ENCODE measurements around the gene APRT. TPM values are rescaled to one million over a fixed set of nuclear protein-coding genes. Genes with fewer than 3 reads are reported as not detected.

Gene APRT
- total RNA-seq, 1 donor from 2014 or later, result 40.9 TPM

DNA sequence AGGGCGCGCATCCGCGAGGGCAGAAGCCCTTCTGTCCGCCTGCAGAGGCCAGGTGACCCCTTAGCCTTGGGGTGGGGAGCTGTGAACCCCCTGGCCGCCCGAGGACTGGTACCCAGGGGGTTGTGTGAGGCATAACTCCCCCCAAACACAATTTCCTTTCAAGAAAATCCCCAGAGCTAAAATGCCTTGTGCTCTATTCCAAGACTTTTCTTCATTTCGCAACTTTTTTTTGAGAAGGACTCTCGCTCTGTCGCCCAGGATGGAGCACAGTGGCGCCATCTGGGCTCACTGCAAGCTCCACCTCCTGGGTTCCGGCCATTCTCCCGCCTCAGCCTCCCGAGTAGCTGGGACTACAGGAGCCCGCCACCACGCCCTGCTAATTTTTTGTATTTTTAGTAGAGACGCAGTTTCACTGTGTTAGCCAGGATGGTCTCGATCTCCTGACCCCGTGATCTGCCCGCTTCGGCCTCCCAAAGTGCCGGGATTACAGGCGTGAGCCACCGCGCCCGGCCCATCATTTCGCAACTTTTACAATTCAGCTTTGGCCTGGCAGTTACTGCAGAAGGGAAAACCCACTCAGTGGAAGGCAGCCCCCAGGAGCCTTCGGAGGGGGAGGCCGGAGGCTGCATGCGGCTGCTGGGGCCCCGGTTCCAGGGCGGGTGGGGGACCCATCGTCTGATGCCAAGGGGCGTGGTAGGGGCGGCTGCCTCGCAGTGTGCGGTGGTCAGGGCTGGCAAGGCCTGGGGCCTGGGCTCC is 963 bp upstream of the APRT start:
- peak; percentile 25 for ATAC-seq

DNA sequence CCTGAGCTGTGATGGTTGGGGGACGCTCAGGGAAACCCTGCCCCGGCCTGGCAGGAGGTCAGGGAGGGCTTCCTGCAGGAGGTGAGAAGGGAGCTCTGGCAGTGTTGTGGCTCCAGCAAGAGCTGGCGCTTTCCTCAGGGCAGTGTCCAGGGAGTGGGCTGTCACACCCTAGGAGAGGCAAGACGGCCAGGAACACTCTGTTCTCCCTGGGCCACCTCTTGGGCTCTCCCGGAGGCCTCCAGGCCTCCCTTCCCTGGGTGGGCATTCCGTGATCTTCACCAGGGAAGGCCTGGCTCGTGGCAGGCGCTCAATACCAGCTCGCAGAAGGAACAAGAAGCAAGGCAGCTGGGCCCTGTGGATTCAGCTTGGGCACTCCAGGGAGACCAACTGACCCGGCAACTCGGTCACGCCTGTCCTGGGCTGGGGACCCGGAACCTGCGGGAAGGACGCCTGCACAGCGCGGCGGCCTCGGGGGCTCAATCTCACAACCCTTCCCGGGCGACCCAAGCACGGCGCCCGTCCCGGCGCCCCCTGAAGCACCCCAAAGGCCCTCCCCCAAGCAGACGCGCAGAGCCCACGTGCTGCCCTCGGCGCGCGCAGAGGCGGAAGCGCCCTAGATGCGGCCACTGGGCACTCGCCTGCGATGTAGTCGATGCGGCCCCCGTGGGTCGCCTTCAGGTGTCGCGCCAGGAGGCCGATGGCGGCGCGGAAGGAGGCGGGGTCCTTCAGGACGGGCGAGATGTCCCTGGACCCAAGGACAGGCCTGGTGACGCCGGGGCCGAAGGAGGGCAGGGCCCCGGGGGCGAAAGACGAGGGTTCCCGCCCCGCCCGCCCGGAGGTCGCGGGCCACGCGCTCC is 588 bp downstream of the APRT start:
- DNase-seq (peak; percentile 89), ATAC-seq (peak; percentile 75)
- intact Hi-C loops (cut with micrococcal nuclease), result no loop called here

More for the DNA sequence above, 963 bp upstream of the APRT start:
- intact Hi-C loops (cut with micrococcal nuclease), result no loop called here
- DNase-seq, result peak; percentile 81

DNA sequence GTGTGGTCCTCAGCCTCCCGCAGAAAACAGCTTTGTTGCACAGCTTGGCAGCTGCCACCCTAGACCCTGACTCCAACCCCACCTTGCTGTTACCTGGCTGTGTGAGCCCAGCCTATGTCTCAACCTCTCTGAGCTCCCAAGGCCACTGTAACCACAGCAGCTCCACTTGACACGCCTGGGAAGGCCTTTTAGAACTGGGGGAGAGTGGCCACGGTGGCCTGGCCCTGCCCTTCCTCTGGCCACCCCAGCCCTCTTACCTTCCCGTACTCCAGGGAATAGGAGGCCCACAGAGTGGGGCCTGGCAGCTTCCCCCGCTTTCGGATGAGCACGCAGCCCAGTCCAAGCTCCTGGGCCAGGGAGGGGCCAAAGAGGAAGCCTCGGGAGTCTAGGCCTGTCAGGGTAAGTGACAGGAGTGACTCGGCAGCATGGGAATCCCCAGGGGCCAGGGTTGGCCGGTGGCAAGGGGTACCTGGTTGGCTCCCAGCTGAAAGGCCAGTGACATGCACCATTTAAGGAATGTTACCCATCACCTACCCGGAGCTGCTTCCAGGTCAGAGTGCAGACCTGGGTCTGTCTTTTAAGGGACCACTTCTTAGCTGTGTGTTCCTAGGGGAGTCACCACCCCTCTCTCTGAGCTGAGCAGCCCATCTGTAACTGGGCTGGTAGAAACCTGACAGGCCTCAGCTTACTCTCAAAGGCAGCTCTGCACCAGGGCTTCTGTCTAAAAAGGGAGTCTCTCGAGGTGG is 1.4 kb downstream of the APRT start:
- intact Hi-C loops (cut with micrococcal nuclease), result no loop called here
- ATAC-seq (no peak), DNase-seq (no peak)

DNA sequence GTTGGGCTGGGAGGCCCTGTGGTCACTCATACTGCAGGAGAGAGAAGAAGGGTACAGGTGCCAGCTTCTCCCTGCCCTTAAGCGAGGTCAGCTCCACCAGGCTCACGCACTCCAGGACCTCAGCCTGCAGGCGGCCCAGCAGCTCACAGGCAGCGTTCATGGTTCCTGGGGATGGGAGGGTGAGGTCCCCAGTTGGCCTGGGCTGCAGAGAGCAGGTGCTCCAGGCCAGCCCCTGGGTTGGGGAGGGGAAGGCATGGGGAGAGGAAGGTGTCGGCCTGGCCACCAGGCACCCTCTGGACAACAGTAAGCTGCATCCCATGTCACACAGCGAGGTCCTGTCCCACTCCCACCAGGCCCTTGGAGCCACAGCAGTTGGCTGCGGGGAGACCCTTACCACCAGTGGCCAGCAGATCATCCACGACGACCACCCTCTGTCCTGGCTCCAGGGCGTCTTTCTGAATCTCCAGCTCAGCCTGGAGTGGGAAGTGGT is 2.0 kb downstream of the APRT start:
- intact Hi-C loops (cut with micrococcal nuclease), result no loop called here
- DNase-seq (no peak), ATAC-seq (no peak)

DNA sequence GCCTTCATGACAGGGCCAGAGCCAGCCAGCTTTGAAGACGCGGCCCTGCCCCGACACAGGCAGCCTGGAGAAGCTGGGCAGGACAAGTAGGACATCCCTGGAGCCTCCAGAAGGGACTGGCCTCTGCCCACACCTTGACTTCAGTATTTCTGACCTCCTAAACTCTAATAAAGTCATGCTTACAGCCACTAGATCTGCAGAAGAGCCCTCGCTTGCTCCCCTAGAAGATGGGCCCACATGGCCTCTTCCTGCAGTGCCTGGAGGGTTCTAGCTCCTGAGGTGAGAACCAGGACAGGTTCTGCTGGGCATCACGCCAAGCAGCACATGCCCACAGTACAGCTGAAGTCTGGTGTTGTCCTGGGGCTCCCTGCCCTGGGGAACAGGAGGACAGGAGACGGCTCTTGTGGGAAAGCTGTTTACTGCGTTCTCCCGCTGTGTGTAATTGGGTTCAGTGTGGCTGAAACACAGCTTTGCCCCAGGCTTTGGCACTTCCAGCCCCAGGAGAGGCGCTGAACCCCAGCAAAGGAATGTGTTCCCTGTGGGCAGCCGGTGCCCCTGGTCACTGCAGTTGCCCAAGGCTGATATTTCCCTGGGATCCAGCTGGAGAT is 2.6 kb downstream of the APRT start:
- DNase-seq (no peak), ATAC-seq (no peak)

DNA sequence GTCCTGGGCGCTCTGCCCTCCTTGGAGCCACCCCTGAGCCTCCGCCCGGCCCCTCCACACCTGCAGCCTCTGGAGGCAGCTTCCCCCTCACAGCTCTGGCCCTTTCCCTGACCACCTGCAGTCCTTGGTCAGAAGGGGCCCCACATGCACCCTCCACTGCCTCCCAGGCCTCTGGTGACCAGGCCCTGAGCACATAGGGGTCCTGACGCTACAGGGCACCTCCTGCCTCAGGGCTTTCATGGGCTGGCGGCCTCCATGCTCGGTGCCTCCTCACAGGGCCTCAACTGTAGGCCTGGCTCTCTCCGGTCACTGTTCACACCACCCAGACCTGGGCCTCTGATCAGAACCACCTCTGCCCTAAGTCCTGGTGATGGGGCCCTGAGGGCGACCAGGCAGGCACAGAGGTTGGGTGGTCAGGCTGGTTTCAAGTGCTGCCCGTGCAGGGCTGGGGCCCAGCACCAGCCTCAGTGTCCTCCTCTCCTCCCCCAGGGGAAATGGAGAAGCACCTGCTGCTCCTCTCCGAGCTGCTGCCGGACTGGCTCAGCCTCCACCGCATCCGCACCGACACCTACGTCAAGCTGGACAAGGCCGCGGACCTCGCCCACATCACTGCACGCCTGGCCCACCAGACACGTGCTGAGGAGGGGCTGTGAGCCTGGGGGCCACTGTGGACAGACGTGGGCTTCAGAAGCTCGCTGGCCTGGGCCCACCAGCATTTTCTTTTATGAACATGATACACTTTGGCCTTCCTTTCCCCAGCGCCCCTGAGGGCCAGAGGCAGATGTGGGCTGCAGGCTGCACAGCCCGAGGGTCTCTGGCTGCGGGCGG is 3.9 kb downstream of the APRT start:
- intact Hi-C loops (cut with micrococcal nuclease), result no loop called here
- no peak for ATAC-seq
- no peak for DNase-seq

More for the DNA sequence above, 2.6 kb downstream of the APRT start:
- intact Hi-C loops (cut with micrococcal nuclease), result no loop called here

DNA sequence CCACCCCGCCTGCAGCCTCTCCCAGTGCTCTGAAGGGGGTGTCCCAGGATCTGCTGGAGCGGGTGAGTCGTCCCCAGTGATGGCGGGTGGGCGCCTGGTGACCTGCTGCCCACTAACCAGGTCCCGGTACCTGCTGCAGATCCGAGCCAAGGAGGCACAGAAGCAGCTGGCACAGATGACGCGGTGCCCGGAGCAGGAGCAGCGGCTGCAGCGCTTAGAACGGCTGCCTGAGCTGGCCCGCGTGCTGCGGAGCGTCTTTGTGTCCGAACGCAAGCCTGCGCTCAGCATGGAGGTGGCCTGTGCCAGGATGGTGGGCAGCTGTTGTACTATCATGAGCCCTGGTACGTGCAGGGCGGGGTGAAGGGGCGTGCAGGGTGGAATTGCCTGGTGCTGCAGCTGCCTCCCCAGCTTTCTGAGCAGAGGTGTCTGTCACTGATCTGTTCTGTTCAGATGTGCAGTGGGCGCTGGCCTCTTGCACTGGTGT is 4.5 kb downstream of the APRT start:
- no peak for DNase-seq
- no peak for ATAC-seq
- intact Hi-C loops (cut with micrococcal nuclease), result no loop called here

DNA sequence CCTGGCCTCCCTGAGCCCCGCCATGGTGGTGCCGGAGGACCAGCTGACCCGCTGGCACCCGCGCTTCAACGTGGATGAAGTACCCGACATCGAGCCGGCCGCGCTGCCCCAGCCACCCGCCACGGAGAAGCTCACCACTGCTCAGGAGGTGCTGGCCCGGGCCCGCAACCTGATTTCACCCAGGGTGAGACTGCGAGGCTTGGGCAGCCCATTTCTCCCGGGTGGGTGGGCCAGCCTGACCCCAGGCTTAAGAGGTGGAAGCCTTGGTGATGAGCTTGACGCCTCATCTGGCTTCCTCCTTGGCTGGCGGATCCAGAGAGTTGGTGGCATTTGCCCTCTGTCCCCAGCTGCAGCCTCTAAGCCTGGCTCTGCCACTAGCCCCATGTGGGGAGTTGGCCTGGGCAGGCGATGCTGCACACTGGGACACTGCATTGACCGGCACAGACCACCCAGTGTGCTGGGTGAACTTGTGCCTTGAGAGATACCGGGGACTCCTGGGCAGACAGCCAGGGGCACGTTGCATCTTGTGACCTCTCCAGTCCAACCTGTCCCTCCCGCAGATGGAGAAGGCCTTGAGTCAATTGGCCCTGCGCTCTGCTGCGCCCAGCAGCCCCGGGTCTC is 5.1 kb downstream of the APRT start:
- intact Hi-C loops (cut with micrococcal nuclease), result no loop called here
- ATAC-seq, result no peak
- DNase-seq, result no peak

DNA sequence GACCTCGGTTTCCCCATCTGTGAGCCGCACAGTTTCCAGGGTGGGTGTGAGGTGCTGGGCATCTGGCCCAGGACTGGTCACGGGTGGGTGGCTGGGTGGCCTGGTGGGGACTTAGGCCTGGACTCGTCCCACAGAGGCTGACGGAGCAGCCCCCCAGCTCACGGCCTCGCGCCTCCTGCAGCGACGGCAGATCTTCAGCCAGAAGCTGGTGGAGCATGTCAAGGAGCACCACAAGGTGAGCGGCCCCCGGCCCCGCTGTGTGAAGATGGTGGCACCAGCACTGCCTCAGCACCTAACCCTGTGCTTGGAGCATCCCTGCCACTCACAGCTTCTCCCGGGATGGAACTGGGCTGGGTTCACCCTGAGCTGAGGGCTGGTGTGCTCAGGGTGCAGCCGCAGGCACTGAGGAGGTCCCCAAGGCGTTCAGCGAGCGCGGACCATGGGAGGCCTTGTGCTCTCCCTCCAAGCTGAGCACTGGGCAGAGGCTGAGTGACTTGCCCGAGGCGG is 5.8 kb downstream of the APRT start:
- intact Hi-C loops (cut with micrococcal nuclease), result no loop called here
- ATAC-seq, result no peak
- no peak for DNase-seq

DNA sequence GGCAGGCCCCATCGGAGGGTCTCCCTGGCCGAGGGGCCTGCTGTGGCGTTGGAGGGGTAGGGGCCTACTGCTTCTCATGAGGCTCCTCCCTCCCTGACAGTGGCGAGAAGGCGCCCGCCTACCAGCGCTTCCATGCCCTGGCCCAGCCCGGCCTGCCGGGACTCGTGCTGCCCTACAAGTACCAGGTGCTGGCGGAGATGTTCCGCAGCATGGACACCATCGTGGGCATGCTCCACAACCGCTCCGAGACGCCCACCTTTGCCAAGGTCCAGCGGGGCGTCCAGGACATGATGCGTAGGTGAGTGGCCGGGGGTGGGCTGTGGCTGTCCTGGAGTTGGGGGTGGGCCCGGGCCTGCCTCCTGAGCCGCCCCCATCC is 6.4 kb downstream of the APRT start:
- intact Hi-C loops (cut with micrococcal nuclease), result no loop called here
- no peak for DNase-seq
- ATAC-seq, result no peak

DNA sequence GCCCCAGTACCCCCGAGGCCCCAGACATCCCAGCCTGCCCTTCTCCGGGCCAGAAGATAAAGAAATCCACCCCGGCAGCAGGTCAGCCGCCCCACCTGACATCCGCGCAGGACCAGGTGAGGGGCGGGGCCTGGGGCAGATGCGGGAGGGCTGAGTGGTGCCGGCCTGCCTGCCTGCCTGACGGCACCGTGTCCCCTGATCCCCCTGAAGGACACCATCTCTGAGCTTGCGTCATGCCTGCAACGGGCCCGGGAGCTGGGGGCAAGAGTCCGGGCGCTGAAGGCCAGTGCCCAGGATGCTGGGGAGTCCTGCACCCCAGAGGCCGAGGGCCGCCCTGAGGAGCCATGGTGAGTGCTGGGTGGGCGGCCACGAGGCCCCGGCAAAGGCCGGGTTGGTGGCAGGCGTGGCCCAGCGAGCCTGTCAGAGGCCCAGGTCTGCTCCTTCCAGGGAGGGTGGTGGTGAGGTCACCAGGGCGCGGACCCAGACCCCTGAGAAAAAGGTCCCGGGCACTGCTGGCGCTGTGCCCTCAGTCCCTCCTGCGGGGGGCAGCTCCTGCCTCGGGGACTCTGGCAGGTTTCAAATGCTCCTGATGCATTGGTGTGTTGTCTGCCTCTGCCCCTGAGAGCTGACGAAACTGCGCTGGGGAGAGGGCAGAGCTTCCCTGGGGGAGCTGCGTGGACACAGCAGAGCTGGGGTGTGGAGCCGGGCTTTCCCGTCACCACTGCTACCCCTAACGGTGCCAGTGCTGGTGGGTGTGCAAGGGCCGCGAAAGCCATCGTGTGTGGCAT is 7.0 kb downstream of the APRT start:
- no peak for DNase-seq
- intact Hi-C loops (cut with micrococcal nuclease), result no loop called here
- ATAC-seq, result no peak

DNA sequence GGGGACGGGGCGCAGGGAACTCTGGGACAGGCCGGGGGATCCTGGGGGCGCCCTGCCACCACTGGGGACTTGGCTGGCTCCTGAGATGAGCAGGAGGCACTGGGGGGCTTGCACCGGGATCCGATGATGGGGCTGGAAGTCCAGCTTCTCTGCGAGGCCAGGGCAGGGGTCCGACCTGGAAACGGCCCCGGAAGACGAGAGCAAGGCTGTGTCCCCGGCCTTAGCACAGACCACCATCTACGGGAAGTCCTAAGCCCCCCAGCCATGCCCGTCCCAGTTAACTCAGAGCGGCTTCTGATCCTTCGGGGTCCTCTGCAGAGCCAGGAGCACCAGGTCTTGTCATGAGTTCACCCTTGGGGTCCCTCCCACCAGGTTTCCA is 7.6 kb downstream of the APRT start:
- intact Hi-C loops (cut with micrococcal nuclease), result no loop called here
- no peak for ATAC-seq
- no peak for DNase-seq

DNA sequence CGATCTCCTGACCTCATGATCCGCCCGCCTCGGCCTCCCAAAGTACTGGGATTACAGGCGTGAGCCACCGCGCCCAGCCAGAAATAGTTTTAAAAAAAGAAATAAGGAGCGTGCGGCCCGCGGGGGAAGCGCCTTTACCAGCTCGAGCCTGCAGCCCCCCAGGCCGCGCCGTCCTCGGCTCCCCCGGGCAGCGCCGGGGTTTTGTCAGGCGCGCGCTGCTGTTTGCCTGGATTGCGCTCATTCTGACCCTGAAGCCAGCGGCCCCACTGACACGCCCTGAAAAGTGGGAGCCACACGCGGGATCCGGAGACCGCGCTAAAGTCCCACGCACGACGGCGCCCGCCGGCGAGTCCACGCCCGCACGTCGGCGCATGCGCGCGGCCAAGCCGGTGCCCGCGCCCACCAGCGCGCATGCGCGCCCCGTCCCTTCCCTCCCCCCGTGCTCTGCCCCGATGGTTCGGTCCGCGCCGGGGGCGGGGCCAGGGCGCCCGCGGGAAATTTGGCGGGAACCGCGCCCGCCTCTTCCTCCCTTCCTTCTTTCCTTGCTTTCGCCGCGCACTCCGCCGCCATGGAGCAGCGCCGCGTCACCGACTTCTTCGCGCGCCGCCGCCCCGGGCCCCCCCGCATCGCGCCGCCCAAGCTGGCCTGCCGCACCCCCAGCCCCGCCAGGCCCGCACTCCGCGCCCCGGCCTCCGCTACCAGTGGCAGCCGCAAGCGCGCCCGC is 8.3 kb downstream of the APRT start, which contains the start of gene CDT1:
Gene CDT1, plus strand, starts transcription at position 526 of the 724 bp plus-strand sequence. Its CDS starts 43 bp downstream, at position 569.
- DNase-seq (peak; percentile 92), ATAC-seq (peak; percentile 76)
- intact Hi-C loops (cut with micrococcal nuclease), result no loop called here

DNA sequence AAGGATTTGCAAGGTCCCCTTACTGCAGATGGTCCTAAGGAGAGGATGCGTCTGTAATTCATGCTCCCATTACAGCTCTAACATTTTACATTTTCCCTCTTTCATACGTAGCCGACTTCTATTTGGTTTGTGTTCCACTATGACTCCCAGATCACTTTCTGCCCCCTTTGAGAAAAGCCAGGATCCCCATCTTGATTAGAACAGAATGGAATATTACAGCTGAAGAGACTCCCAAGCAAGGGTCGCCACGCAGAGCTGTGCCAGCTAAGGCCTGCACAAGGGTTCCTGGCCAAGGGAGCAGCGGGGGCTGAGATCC is 11.5 kb downstream of the APRT start:
- DNase-seq (no peak), ATAC-seq (no peak)
- intact Hi-C loops (cut with micrococcal nuclease), result no loop called here

DNA sequence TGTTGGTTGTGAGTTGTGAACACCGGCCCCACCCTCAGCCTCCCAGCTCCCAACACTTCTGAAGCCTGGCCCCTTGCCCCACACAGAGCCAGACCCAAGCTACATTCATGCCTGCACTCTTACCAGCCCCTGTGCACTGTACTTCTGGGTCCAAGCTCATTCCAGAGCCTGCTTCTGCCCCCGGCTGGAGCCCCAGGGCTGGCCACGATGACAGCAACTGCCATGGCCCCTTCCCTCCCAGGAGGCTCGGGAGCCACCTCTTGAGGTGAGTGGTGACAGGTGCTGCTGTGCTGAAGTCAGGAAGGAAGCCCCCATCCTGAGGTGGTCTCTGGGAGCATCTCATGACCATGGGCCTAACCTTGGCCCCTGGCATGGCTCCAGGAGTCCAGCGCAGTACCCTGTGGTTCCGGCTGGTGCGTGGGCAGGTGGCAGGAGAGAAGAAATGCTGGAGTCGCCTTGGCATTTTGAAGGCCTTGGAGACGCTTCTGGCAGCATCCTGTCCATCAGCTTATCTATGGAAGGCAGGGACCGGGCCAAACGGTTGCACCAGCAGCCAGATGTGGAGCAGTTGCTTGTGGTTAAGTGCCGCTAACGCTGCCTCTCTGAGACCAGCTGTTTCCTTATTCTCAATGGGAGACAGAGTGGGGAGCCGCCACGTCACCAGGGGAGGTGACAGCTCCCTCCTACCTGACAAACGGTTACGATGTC is 12.0 kb downstream of the APRT start:
- no peak for ATAC-seq
- DNase-seq, result no peak
- intact Hi-C loops (cut with micrococcal nuclease), result no loop called here

All from left ventricle myocardium superior (tissue), 1 donor.